ENCODE data around the gene CDH23.

- TF ChIP-seq CTCF (IDR thresholded peaks at IDR 0.05; ENCODE audit: low read length) (no peak), EZH2phosphoT487 (IDR thresholded peaks at IDR 0.05; ENCODE audit: low read length) (no peak), EZH2 (optimal IDR thresholded peaks at IDR 0.05; ENCODE audit: low read depth, low read length) (no peak)
Observed at GRCh38 chr10:71683301-71683700, 286.6 kb downstream of the CDH23 start.

All from MM.1S (cell line).